Activated CD4-positive, alpha-beta T cell treated with anti-CD3 and anti-CD28 coated beads, Interleukin-2, Interleukin-4, amounts not matched to agents 100 ng/mL and 50 ng/mL, durations not matched to agents 16 hours and 8 hours (primary cell): ENCODE results near the gene GPR34.
"Not testable (repeated sequence)": the region's sequence is repeated elsewhere in the genome, so short reads cannot be mapped to it uniquely, and the experiment has no call there.

Source experiments
- DNase-seq: peaks from one replicate; pipeline ENCODE4 v3.0.0-alpha.2; 2020; ENCODE audit warnings: low spot score

GPR34 gene

GRCh38 chrX:41688835-41689234, at the start of gene GPR34:
TSS of gene GPR34 (plus strand) at chrX:41688973. CDS start at chrX:41695634, 6,661 bp downstream.
- DNase-seq = peak; percentile 42

- DNase-seq = not testable (repeated sequence)
Observed at GRCh38 chrX:41646201-41646600, 42.6 kb upstream of the GPR34 start.

- no peak for DNase-seq
Observed at GRCh38 chrX:41653125-41653524, 35.6 kb upstream of the GPR34 start.

- DNase-seq = no peak
Observed at GRCh38 chrX:41655101-41655500, 33.7 kb upstream of the GPR34 start.

GRCh38 chrX:41655631-41656030, 33.1 kb upstream of the GPR34 start:
- DNase-seq = no peak

GRCh38 chrX:41661366-41662095, 27.2 kb upstream of the GPR34 start:
- no peak for DNase-seq

GRCh38 chrX:41664375-41664901, 24.3 kb upstream of the GPR34 start:
- DNase-seq = peak; percentile 47

- DNase-seq = peak; percentile 26
Observed at GRCh38 chrX:41664908-41665307, 23.9 kb upstream of the GPR34 start.

- no peak for DNase-seq
Observed at GRCh38 chrX:41665686-41666085, 23.1 kb upstream of the GPR34 start.

GRCh38 chrX:41666251-41666650, 22.5 kb upstream of the GPR34 start:
- peak; percentile 44 for DNase-seq

GRCh38 chrX:41667631-41668030, 21.1 kb upstream of the GPR34 start:
- peak; percentile 30 for DNase-seq

GRCh38 chrX:41670112-41670511, 18.7 kb upstream of the GPR34 start:
- no peak for DNase-seq

GRCh38 chrX:41671082-41671481, 17.7 kb upstream of the GPR34 start:
- no peak for DNase-seq

GRCh38 chrX:41672643-41673042, 16.1 kb upstream of the GPR34 start:
- DNase-seq = peak; percentile 47

GRCh38 chrX:41676361-41676760, 12.4 kb upstream of the GPR34 start:
- DNase-seq = not testable (repeated sequence)

GRCh38 chrX:41677183-41678060, 11.4 kb upstream of the GPR34 start:
- no peak for DNase-seq

GRCh38 chrX:41684138-41684537, 4.6 kb upstream of the GPR34 start:
- DNase-seq = no peak

- DNase-seq = no peak
Observed at GRCh38 chrX:41684940-41685339, 3.8 kb upstream of the GPR34 start.

GRCh38 chrX:41686788-41687187, 2.0 kb upstream of the GPR34 start:
- DNase-seq = no peak

- DNase-seq = no peak
Observed at GRCh38 chrX:41688156-41688555, 617 bp upstream of the GPR34 start.

GRCh38 chrX:41689711-41690110, 938 bp downstream of the GPR34 start:
- DNase-seq = no peak

GRCh38 chrX:41692162-41692749, 3.5 kb downstream of the GPR34 start:
- no peak for DNase-seq

GRCh38 chrX:41693024-41693423, 4.3 kb downstream of the GPR34 start:
- DNase-seq = peak; percentile 25
